Fibroblast of peridontal ligament (primary cell): ENCODE measurements around the gene ARSB.
"Not testable (repeated sequence)": the region's sequence is repeated elsewhere in the genome, so short reads cannot be mapped to it uniquely, and the experiment has no call there.

Experiments
- DNase-seq: peaks from one replicate; pipeline ENCODE4 v3.0.0-alpha.2; 2010; ENCODE audit errors: extremely low read depth

ARSB gene

DNA sequence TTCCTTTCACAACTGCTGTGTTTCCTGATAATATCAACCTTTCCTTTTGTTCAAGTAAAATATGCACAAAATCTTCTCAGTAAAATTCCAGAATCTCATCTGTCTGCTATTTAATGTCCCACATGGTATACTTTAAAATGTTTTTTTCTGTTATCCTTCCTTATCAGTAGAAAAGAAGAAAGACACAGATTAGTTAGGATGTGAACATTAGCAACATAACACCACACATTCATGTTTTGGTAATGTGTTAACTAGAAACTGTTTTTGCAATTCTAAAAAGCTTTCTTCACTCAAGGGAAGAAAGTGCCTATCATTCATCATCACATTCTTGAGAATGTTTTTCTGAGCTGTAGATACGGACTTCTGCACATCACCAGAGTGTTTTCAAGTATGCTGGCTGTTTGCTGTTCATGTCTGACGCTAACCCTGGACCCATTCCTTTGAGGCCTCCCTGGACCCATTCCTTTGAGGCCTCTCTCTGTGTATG lies 10.5 kb upstream of the ARSB start:
- no peak for DNase-seq

DNA sequence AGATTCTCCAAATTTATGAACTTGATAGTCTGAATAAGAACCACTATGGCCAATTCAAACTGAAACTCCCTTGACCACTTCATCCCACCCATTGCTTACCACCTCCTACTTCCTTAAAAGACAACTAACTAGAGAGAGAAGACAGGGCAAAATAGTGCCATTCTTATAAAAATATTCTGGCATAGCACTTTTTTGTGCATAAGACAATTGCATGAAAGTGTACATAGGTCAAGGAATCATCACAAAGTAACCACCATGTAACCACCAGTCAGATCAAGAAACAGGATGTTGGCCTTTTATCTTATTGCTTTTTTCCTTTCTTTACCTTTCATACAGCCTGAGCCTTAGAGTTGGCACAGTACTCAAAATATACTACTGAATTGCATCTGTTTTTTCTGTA lies 8.1 kb upstream of the ARSB start:
- DNase-seq = no peak

DNA sequence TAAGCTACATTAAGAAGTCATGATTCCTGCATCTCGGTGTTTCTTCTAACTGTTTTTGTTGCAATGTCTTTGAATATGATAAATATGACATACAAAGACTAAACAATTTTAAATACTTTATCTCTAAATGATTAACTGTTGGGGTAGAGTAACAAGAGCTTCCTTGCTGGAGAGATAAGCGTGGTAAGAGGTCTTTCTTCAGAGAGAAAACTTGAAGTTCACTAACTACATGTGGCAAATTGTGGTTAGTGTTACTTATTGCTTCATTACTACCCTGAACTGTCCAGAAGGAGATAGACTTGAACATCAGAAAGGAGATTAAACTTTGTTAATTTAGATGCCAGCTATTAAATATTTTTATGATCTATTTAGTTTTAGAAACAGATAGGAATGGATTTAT lies 7.0 kb upstream of the ARSB start:
- no peak for DNase-seq

DNA sequence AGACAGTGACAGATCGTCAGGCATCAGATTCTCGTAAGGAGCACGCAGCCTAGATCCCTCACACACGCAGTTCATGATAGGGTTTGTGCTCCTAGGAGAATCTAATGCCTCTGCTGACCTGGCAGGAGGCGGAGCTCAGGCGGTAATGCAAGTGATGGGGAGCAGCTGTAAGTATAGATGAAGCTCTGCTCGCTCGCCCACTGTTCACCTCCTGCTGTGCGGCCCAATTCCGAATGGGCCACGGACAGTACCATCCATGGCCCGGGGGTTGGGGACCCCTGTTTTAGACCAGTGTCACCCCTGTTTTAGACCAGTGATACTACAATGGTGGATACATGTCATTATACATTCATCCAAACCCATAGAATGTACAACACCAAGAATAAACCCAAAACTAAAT lies 4.0 kb upstream of the ARSB start:
- no peak for DNase-seq

DNA sequence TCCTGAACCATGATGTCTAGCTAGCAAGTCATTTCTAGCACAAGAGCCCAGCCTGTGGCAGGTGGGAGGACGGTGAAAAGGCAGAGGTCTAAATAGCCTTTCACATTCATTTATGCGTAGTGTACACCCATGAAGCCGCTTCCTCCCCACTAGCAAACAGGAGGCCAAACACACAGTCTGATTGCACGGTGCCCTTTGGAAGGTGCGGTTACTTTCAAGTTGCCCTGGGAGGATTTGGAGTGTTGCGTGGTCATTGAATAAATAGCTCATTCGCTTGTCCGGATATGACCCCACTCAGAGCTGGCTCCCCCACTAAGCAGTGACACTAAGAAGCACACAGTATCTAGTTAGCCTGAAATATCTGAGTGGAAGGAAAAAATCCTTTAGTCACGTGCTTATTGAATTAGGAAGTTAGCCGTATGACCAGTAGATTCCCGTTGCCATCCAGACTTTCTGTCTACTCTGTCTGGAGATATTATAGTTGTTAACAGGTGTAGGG lies 664 bp upstream of the ARSB start:
- peak; percentile 45 for DNase-seq

DNA sequence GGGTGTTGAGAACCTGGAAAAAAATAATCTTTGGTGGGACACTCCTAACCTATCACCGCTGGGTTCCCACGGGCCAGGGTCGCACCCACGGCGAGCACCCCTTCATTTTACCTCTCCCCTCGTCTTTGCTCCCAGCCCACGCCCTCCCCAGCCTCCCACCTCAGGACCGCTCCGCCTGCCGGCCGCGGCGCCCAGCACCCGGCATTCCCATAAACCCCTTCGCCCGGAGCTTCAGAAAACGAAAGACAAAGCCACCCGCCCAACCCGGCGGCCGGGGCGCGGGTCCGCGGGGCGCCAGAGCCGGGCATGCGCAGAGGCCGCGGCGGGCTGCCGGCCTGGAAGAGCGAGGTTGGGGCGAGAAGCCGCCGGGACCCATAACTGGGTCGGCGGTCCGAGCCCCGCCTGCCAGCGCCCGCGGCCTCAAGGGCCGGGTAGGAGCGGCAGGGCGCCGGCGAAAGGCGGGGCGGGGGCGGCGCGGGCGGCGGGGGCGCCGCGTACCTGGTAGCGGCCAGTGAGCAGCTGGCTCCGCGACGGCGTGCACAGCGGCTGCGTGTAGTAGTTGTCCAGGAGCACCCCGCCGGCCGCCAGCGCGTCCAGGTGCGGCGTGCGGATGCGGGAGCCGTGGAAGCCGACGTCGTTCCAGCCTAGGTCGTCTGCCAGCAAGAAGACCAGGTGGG lies 533 bp downstream of the ARSB start:
- peak; percentile 75 for DNase-seq

DNA sequence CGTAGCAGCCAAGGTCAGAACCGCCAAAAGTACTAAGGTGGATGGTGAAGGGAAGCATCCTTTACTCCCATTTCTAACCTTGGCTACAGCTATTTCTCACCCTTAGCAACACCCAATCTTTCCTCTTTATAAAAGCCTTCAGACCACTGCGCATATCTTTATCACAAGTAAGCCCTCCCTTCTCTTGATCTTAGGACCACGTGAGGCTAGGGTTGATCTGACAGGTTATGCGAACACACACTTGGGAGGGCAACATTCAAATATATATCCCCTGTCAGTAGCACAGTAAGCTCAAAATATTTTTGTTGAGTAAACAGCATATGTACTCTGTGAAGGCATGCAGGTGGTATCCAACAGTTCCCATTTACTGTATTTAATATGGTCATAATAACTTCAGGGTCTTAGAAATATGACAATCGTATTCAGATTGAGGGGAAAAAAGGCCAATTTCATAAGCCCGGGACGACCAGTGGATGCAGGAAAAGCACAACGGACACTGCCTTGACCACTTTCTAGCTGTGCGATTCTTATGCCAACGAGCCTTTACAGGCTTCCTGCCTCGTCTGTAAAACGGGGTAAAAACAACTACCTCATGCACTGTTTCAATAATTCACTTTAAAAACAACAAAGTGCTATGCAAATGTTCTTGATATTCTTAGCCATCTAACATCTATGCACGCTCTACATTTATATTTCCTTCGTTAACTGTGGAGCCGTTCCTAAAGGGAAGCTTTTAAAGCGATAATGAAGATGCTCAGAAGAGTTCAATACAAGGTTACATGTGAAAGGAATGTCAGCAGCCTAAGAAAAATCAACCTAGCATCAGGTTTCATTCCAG lies 1.3 kb downstream of the ARSB start:
- peak; percentile 32 for DNase-seq

DNA sequence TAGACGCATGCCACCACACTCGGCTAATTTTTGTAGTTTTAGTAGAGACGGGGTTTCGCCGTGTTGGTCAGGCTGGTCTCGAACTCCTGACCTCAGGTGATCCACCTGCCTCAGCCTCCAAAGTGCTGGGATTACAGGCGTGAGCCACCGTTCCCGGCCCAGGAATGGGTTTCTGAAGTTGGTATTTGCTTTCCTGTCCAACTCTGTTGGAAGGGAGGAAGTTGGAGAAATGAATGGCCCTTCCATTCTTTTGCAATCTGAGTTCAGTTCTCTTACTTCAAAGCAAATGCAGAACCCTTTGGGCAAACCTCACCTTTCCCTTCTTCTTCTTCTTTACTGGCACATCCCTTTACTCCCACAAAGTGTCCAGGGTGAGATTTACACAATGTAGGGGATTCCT lies 1.9 kb downstream of the ARSB start:
- not testable (repeated sequence) for DNase-seq

DNA sequence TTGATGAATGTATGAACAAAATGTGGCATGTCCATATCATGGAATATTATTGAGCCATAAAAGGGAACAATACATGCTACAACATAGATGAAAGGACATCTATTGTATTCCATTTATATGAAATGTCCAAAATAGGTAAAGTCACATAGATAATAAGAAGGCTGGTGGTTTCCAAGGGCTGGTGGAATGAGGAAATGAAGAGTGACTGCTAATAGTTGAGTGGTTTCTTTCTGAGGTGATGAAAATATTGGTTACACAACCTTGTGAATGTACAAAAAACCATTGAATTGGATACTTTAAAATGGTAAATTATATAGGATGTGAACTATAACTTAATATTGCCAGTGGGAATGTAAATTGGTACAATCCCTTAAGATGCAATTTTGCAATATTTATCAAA lies 5.2 kb downstream of the ARSB start:
- no peak for DNase-seq

DNA sequence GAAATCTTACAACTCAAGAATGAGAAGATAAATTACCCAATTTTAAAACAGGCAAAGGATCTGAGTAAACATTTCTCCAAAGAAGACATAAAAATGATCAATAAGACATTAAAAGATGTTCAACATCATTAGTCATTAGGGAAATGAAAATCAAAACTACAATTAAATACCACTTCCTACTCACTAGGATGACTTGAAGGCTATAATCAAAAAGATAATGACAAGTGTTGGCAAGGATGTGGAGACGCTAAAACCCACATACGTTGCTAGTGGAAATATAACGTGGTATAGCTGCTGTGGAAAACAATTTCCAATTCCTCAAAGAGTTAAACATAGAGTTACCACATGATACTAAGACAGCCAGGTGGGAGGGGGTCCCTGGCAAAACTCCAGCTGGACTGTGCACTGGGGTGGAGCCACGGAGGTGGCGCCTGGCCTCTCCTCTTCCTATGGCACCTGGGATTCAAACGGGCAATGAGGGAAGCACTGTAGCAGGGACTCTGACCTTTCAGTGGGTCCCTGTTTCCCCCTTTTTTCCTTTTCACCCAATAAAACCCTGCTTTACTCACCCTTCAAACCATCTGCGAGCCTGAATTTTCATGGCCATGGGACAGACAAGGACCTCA lies 5.9 kb downstream of the ARSB start:
- no peak for DNase-seq

DNA sequence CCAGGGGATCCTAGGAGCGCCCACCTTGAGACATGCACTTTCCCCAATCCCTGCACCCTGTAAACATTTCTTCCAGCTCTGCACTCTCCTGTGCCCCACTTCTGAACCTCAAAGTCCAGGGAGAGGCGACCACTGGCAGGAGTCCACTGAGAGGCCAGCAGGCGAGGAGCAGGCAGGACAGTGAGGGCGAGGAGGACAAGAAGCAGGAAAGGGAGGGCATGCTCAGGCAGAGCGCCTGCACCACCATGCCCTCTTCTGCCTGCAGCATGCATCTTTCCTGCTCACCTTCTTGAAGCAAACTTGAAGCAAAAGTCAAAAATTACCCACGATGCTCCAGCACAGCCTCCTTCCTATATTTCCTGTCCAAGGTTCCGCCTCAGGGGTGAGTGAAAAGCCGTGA lies 10.1 kb downstream of the ARSB start:
- DNase-seq = no peak

DNA sequence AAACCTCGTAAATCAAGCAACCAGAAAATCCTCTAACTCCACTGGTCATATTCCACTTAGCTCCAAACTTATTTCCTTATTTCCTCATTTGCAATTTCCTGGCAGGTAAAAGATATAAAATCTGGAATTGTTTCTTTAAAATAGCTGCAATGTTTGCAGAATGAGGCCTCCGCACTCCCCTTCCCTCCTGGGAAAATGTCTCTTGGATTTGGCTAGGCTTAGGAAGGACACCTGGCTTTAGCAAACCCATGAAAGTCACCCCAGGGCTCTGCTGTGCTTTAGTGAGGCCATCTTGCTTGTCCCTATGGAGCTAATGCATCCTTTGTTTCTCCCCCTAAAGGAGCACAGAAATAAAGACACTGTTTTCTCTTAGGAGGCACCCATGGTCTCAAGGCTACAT lies 10.5 kb downstream of the ARSB start:
- DNase-seq = no peak

DNA sequence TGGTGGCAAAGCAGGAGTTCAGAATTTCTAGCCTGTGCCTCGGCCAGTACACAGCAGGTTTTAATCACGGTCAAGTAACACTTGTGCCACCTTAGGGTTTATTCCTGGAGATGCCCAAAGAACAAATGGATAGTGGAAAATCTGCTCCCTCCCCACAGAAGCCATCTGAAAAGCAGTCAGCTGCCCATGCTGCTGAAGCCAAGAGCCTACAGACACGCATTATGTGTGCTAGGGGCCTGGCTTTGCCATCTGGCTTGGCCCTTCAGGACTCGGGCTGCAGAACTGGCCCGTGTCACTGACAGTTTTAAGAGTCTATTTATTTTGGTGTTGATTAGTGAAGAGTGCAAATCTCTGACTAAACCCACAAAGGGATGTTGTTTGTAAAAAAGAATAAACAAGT lies 11.1 kb downstream of the ARSB start:
- DNase-seq = no peak

DNA sequence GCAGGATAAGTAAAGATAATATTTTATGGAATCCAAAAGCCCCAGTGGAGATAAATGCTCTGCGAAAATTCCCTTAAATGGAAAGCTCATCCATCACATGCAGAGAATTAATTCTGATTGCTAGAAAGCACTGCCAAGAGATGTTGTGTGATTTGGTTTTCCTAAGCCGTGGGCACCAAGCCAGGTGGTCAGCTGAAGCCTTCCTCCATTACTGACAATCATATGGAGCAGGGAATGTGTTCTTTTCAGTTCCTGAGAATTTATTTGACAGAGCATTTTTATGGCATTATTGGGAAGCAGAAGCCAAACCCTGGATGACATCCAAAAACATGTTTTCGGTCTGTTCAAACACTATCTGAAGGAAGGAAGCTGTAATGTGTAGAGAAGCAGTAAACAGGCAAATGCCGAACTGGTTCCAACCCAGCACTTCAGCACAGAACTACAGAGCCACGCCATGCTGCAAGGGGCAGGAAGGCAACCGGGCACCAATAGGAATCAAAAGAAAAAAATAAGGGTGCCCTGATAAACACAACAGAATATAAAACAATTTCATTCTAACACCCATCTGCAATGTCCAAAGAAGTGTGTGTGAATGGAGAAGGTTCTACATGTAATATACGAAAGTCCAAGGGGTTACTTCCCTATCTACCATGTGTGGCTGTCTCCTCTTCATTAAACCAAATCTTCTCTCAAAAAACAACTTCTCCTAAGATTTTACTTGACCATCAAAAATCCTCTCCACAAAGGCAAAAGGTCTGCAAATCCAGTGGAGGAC lies 12.3 kb downstream of the ARSB start:
- DNase-seq = peak; percentile 74

DNA sequence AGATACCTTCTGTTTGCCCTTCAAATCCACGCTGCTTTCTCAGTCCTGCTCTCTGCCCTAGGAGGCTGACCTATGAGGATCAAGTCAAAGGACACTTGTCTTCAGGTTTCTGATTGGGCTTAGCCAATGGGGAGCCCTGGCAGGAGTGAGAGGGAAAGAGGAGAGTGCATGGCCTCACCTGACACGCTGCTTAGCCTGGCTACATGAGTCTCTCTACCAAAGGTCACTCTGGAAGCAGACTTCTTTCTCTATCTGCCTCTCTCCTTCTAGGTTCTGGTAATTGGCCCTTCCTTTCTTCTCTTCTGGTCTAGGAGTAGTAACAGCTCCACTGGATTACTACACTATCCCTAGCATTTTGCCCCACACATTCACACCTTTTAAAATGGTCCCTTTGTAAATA lies 13.1 kb downstream of the ARSB start:
- DNase-seq = no peak

DNA sequence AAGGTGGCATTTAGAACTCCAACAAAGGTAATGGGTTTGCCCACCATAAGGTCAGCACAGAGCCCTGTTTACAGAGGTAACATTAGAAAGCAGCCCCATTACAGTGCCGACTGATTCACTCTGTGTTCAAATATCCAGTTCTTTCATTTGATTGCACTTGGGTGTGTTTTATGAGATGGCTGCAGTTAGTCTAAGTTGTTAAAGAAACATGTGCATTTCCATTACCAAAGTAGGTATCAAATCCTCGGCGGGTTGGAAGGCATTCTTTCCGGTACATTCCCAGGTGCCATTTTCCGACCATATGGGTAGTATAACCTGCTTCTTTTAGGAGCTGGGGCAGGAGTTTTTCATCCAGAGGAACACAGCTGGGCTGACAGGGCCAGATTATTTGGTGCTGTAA lies 16.3 kb downstream of the ARSB start:
- DNase-seq = no peak

DNA sequence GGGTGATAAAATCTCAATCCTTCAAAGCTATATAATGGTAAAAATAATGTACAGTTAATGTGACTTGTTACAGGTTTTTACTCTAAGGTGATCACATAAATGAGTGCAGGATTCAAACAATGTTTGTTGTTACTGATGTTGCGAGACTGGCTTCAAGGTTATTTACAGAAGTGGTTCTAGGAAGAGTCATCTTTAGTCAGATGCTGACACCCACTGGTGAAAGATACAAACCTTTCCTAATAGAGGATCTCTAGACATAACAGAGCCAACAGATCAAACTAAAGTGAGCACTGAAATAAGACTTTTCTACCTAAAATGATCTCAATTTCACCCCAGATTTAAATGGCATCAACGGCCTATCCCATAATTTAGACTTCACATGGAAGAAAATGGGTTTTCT lies 20.2 kb downstream of the ARSB start:
- peak; percentile 87 for DNase-seq

DNA sequence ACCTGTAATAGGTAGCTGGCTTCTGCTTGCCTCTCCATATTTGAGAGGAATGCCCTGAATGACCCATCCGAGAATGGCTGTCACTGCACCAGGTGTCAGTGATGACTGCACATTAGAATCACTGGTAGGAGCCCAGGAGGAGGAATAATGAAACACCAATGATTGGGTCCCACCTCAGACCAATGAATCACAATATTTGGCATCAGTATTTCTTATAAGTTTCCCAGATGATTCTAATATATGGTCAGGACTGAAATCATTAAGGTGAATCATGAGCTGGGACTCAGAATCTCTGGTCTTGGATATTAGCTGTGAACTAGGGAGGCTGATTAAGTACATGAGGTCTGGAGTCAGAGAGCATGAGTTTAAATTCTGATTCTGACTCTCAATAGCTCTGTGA lies 23.4 kb downstream of the ARSB start:
- DNase-seq = no peak

DNA sequence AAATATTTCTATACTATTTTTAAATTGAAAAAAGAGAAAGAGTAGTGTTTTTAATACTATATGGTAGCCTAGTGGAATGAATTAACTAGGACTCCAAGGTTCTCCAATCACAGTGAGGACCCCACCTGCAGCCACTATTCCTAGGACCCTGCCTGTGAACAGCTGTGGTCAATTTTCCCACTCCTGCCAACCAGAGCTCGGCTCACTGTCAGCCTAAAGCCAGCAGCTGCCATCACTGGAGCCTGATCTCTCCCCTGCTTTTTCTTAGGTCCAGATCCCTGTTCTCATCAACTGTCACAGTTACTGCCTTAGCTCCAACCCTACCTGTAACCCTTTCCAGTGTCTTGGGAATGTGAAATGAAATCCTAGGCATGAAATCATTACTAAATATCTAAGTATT lies 25.3 kb downstream of the ARSB start:
- no peak for DNase-seq

DNA sequence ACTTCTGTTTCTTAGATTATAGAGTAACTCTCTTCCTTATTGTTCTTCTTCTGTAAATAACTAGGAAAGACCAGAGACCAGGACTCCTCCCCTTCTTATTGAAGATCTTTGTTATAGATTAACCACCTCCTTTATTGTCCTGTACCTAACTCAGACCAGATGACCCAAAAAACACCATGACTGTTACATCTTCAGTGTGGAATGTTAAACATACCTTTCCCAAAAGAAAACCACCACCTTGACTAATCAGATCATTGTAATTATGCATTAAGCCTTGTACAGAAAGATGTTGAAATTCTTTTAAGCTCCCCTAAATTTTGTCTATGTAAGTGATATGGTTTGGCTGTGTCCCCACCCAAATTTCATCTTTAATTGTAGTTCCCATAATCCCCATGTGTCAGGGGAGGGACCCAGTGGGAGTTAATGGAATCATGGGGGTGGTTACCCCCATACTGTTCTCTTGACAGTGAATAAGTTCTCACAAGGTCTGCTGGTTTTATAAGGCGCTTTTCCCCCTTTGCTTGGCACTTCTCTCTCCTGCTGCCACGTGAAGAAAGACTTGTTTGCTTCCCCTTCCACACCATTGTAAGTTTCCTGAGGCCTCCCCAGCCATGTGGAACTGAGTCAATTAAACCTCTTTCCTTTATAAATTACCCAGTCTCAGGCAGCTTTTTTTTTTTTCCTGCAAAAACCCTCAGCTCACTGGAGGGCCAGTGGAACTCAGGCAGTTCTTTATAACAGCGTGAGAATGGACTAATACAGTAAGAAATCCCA lies 26.3 kb downstream of the ARSB start:
- no peak for DNase-seq

DNA sequence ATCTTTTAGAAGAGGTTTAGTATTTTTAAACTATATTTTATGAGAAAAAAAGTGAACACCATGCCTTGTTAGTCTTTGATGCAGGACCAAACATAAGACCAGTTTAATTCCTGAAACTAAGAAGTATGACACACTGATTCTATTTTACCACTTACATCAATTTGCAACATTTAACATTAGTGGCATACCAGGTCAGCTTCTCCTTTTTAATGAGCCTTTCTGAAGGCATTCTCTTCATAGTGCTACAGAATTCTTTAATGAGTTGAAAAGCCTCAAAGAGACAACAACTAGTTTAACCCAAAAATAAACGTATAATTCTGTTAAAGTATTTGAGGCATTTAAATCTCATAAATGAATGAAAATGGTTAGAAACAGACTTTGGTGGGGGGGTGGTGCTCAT lies 28.2 kb downstream of the ARSB start:
- DNase-seq = no peak
